GM10266 (cell line): Measurements from ENCODE around the gene ITIH2.
"Not testable (repeated sequence)": the region's sequence is repeated elsewhere in the genome, so short reads cannot be mapped to it uniquely, and the experiment has no call there.

Experiments
- DNase-seq: peaks from one replicate; pipeline ENCODE4 v3.0.0; 2012; ENCODE audit errors: extremely low spot score
- TF ChIP-seq, protein P1 (sequence below): IDR thresholded peaks from 2 replicates; pipeline ENCODE4 v1.5.1; 2012; ENCODE audit warnings: mild to moderate bottlenecking, low read depth; ENCODE audit not compliant: control insufficient read depth, insufficient read depth; ENCODE audit errors: missing control alignments

Gene ITIH2

DNA sequence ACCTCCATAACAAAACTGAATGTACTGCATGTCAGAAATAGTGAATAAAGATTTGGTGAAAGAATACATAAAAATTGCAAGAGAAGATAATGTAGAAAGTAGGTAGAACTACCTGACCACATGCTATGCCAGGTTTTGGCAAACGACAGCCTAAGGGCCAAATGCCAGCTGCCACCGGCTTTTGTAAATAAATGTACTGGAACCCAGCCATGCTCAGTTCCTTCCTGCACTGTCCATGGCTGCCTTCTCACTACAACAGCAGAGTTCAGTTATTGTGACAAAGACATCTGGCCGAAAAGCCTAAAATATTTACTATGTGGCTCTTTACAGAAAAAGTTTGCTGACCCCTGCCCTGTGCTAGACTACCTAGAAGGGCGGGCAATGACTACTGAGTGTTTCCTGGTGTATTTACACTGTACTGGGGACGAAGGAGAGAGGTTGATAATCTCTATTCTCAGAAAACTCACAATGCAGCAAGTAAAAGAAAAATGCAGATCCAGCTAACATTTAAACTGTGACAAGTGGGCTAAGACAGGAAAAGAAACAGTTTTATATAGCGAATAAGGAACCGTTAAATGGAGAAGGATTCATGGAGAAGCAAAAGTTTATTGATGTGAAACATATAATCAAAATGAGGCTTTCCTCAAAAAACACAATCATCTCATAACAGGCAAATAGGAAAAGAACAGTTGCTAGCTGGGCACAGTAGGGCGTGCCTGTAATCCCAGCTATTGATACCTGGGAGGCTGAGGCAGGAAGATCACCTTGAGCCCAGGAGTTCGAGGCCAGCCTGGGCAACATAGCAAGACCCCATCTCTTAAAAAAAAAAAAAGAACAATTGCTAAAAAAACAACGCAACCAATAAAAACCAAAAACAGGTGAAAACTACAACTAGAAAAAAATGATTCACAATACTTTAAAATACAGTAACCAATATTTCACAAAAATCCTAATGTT lies 71.0 kb downstream of the ITIH2 start:
- DNase-seq: no peak
- TF ChIP-seq, protein P1, sequence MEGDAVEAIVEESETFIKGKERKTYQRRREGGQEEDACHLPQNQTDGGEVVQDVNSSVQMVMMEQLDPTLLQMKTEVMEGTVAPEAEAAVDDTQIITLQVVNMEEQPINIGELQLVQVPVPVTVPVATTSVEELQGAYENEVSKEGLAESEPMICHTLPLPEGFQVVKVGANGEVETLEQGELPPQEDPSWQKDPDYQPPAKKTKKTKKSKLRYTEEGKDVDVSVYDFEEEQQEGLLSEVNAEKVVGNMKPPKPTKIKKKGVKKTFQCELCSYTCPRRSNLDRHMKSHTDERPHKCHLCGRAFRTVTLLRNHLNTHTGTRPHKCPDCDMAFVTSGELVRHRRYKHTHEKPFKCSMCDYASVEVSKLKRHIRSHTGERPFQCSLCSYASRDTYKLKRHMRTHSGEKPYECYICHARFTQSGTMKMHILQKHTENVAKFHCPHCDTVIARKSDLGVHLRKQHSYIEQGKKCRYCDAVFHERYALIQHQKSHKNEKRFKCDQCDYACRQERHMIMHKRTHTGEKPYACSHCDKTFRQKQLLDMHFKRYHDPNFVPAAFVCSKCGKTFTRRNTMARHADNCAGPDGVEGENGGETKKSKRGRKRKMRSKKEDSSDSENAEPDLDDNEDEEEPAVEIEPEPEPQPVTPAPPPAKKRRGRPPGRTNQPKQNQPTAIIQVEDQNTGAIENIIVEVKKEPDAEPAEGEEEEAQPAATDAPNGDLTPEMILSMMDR: no peak

DNA sequence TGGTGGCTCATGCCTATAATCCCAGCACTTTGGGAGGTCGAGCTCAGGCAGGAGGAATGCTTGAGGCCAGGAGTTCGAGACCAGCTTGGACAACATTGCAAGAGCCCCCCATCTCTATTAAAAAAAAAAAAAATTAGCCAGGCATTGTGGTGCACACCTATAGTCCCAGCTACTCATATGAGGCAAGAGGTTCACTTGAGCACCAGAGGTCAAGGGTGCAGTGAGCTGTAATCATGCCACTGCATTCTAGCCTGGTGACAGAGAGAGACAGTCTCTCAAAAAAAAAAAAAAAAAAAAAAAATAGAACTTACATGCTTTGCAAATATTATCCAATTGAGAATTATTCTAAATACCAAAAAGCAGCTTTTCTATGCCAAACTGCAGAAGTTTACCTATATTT lies 73.7 kb downstream of the ITIH2 start:
- no peak for DNase-seq
- TF ChIP-seq, protein P1: no peak

DNA sequence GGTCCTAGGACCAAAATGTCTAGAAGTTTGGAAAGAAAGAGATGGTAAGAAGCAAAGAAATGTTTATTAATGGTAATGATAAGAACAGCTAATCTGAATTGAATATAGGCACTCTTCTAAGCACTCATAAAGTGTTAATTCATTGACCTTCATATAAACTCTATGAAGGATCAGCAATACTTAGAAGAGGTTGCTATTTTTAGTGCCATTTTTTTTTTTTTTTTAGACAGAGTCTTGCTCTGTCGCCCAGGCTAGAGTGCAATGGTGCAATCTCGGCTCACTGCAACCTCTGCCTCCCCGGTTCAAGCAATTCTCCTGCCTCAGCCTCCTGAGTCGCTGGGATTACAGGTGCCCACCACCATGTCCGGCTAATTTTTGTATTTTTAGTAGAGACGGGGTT lies 79.1 kb downstream of the ITIH2 start:
- not testable (repeated sequence) for DNase-seq

DNA sequence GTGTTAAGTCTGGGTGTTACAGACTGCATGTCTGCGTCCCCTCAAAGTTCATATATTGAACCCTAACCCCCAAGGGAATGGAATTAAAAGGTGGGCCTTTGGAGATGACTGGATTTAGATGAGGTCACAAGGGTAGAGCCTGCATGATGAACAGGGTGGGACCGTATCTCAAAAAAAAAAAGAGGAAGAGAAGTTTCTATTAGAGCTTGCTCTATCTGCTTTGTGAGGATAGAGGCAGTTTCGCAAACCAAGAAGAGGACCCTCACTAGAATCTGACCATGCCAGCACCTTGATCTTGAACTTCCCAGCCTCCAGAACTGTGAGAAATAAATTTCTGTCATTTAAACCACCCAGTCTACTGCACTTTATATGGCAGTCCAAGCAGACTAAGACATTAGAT lies 83.3 kb downstream of the ITIH2 start:
- TF ChIP-seq, protein P1: no peak
- no peak for DNase-seq

DNA sequence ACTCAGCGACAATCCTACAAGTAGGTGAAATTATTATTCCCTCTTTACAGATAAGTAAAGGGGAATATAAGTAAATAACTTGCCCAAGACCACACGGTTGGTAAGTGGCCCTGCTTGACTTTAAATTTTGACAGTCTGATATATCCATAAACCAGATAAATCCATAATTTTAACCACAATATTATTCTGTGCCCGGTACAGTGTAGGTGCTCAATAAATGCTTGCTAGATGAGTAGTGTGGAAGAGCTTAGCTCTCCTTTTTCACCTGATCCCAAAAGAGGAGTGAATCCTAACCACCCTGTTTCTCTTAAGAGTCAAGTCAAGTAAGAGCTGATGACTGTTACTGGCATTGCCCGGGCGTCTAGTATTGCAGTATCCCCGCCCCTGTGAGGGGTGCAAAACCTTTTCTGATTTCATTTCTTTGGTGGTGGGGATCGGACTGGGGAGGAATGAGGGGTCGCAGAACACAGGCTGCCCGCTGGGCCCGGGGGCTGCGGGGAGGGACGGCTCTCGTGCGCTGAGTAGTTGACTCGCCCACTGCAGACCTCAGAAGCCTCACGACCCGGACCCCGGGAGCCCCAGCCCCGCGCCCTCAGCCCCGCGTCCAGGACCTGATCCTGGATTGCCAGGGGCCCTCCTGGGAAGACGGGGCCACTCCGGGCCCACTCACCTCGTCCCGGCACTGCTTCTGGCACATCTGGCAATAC lies 84.2 kb downstream of the ITIH2 start:
- TF ChIP-seq, protein P1: no peak
- peak; percentile 14 for DNase-seq

DNA sequence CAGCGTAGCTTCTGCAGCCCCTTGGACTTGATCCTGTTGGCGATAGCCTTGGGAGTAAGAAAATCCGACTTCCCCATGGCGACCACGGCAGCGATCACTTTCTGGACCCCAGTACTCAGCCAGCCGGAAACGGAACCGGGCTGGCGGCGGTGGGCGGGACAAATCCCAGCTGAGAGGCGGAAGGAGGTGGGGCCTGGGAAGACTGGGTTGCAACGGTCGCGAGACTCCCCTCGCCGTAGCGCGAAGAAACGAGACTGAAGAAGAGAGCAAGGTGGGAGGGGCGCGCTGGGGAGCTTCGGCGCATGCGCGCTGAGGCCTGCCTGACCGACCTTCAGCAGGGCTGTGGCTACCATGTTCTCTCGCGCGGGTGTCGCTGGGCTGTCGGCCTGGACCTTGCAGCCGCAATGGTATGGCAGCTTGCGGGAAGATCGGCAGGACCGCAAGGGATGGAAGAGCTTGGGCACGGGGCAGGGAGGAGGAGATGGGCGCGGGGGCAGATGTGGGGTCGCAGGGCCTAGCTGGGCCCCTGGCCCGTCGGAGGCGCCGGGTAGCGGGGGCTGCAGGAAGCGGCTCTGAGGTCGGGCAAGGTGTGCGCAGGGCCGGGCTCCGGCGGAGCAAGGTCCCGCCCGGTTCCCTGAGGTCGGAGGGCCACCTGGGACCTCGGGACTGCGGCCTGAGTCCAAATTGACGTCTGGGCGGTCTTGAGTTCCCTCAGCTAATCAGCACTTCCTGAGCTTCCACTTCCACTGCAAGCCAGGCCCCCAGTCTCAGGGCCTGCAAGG lies 84.9 kb downstream of the ITIH2 start, which contains the start of the genes ATP5F1C and KIN:
Gene ATP5F1C (plus strand): TSS at position 321 of the 782 bp plus-strand sequence. CDS start 31 bp downstream, at position 352.
Gene KIN (minus strand): TSS at position 137 of the 782 bp plus-strand sequence. CDS start 60 bp downstream, at position 77.
- DNase-seq: peak; percentile 96
- TF ChIP-seq, protein P1: no peak

DNA sequence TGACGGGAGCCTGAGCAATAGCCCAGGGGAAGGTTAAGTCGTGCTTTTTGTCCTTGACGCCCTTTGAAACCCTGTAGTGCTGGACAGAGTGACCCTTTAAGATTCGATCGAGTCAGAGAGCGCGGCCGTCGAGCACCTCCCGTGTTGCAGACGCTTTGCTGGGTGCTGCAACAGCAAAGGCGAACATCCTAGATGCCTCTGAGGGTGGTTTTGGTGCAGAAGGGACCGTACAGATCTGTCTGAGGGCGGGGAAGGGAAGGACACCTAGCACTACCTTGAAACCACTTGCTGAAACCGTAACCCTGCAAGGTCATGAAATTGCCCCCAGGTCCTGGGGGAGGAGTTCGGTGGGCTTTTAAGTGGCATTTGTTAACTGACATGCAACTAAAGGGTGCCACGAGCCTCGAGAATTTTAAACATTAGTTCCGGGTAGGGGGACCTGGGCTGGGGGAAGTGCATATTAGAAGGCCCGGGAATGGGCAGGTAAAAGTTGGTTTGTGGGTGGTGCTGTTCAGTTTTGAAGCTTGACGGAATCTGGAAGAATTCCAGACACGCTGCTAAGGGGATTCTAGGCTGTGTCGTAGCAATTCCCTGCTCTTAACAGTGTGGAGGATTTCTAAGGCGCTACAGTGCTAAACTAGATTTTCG lies 85.6 kb downstream of the ITIH2 start:
- peak; percentile 19 for DNase-seq
- TF ChIP-seq, protein P1: no peak
